ENCODE data around the gene ULK1.
"Not testable (repeated sequence)": the region's sequence is repeated elsewhere in the genome, so short reads cannot be mapped to it uniquely, and the experiment has no call there.

Gene ULK1

DNA sequence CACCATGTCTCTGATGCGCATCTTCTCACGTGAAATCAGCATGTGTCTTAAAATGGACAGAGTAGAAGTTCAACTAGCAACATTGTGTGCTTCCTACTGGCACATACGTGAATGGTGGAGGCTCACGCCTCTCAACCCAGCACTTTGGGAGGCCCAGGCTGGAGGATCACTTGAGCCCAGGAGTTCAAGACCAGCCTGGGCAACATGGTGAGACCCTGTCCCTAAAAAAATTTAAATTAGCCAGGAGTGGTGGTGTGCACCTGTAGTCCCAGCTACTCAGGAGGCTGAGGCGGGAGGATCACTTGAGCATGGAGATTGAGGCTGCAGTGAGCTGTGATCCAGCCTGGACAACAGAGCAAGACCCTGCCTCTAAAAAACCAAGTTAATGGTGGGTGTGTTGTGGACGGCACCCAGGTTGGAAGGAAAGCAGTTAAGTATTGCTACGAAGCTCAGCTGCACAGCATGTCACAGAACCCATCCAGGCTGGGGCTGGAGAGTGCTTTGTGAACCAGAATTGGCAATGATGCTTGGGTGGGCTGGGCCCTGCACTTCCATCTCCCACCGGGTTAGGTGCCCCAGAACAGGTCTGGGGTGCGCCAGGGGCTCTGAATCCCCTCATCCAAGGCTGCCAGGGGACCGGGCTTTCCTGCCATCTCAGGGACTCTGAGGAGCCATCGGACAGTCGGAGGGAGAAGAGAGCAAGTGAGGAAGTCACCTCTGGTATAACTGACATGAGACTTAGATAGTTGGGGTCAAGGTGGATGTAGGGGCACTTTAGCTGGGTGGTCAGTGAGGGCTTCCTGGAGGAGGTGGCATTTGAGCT, 33.0 kb upstream of the ULK1 start:
- no peak for DNase-seq (ENCODE audit: low read depth in 1 of 2, low spot score in 1 of 2)

DNA sequence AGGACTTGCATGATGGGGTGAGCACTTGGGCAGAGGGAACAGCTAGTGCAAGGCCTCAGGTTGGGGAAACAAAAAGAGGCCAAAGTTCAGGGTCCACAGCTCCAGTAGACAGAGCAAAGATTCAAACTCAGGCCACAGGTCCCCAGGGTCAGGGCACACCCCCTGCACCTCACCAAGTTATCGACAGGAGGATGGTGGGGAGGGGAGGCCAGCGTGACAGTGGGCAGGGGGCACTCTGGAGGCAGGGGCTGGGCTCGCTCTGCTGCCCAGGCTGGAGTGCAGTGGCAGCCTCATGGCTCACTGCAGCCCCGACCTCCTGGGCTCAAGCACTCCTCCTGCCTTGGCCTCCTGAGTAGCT, 32.4 kb upstream of the ULK1 start:
- no peak for DNase-seq (ENCODE audit: low read depth in 1 of 2, low spot score in 1 of 2)

DNA sequence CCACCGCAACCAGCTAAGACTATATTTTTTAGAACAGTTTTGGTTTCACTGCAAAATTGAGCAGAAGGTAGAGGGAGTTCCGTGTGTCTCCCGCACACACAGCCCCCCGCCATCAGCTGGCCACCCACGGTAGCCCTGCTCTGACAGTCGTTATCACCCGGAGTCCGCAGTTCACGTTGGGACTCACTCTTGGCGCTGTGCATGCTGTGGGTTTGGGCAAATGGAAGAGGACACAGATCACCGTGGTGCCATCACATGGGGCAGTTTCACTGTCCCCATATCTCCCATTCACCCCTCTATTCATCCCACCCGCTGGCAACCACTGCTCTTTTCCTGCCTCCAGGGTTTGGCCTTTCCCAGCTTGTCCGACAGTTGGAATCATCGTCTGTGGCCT, 31.8 kb upstream of the ULK1 start:
- no peak for DNase-seq (ENCODE audit: low read depth in 1 of 2, low spot score in 1 of 2)

DNA sequence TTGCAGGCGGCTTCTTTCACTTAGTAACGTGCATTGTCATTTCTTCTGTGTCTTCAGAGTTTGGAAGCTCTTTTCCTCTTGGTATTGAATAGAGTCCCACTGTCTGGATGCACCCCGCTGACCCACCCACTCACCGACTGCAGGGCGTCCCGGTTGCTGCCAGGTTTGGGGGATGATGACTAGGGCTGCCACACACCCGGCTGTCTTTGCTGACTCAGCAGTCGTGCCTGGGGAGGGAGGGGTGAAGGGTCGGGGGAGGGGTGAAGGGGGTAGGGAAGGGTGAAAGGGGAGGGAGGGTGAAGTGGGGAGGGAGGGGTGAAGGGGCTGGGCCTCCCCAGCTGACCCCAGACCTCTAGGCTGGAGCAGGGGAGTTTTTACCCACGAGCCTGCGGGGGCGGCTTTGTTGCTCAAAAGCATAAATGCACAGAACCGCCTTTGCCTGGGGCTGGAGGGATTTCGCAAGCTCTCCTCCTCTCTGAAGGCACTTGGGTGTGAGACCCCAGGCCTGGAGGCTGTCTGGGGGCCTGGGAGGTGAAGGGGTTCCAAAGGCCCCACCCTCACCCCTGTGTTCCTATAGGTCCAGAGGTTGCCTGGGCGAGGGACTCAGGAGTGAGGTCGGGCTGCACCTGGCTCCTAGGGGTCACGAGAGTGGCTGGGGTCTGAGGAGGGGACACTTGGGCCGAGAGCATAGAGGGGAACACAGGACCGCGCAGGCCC, 31.3 kb upstream of the ULK1 start:
- no peak for DNase-seq (ENCODE audit: low read depth in 1 of 2, low spot score in 1 of 2)

DNA sequence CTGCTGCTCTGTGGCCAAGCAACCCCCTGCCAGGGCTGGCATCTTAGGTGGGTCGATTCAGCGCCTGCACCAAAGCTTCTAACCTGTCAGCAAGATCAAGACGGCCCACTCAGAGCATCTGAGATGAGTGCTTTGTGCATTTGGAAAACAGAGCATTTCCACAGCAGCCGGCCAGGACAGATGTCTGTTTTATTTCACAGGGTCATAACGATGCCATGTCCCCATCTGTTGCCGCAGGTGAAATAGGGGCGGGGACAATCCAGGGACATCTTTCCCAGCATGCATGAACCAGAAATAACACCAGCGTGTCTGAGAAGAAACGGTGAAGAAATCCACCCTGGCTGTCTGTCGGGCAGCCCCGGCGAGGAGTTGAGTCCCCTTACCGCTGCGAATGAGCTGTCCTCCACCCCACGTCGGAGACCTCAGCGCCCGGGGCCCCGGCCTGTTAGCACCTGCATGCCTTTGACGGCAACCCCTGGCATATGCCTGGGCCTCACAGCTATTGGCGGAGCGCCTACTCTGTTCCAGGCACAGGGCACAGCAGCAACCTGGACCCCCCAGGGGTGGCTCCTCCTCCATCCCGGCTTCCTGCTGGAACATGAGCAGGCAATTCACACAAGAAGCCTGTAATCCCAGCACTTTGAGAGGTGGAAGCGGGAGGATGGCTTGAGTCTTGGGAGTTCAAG, 30.6 kb upstream of the ULK1 start:
- no peak for DNase-seq (ENCODE audit: low read depth in 1 of 2, low spot score in 1 of 2)

DNA sequence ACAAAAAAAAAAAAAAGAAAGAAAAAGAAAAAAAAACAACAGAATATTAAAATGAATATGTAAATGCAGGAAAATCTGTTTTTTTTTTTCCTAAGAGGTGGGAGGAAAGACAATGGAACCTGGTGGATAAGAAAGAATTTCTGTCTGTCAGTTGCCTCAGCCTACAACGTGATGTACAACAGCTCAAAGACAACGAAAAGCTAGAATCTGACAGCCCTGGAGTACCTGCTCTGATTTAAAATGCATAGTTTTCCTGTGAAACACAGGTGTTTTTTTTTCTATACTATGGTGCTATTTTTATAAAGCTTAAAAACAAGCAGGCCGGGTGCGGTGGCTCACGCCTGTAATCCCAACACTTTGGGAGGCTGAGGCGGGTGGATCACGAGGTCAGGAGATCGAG, 30.0 kb upstream of the ULK1 start:
- no peak for DNase-seq (ENCODE audit: low read depth in 1 of 2, low spot score in 1 of 2)

DNA sequence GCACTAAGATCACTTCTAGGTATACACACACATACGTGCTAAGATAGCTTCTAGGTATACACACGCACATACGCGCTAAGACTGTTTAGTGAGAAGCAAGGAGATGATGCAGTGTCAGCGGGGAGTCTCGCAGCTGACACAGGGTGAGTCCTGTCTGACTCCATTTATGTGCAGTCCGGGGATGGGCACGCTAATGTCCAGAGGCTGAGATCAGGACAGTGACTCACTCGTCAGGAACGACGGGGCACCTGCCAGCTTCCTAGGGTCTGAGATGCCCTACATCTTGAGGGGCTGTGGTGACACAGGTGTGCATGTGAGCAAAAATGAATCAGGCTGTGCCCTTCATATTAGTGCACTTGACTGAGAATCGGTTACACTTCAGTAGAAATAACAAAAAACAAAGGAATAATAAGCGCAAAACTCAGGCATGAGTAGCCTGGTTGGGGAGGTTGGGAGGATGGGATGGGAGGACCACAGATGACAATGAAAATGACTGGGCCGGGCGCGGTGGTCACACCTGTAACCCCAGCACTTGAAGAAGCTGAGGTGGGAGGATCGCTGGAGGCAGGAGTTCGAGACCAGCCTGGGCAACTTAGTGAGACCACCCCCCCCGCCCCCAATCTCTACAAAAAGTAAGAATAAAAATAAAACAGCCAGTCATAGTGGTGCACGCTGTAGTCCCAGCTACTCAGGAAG, 29.1 kb upstream of the ULK1 start:
- DNase-seq (ENCODE audit: low read depth in 1 of 2, low spot score in 1 of 2) = no peak

DNA sequence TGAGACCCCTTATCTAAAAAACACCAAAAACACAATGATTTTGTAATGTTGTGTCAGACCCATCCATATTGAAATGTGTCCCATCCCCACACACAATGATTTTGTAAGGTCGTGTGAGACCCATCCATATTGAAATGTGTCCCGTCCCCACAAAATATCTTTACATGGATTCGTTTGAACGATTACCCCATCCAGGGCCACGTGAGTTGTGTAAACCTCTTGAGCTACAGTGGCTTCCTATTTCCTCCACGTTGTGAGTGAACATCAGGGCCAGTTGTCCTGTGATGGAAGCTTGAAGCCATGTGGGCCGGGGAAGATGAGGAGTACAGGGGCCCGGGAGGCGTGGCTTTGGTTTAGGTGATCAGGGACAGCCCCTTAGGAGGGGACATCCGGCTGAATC, 27.0 kb upstream of the ULK1 start:
- no peak for DNase-seq (ENCODE audit: low read depth in 1 of 2, low spot score in 1 of 2)

DNA sequence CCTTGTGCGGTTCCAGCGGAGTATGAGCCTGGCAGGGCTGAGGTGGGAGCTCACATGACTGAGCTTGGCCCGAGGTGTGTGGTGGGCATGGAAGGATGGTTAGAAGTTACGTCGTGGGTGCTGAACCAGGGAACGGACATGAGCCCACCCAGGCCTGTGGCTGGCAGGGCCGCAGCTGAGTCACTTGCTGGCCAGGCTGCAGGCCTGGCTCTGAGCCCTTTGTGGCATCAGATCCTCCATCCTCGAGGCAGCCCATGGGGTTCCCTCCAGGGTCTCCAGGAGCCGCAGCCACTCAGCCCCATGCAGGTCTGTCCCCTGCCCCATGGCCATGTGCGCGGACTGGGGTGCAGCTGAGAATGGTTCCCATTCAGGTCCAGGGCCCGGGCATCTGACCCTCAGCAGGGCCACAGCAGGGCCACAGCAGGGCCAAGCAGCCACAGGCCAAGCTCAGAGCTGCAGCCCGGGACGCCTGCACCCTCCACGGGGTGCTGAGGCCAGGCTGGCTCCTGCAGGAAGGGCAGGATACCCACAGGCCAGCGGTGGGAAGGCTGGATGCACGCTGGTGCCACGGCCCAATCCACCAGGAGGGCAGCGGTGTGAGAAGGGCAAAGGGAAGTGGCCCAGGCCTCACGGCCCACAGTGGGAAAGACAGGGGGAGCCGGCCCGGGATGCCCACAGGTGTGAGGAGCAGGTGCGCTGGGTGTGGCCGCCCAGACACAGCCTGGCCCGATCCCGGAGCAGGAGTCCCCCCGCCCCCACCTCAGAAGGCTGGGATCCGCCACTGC, 26.3 kb upstream of the ULK1 start:
- DNase-seq (ENCODE audit: low read depth in 1 of 2, low spot score in 1 of 2) = no peak

DNA sequence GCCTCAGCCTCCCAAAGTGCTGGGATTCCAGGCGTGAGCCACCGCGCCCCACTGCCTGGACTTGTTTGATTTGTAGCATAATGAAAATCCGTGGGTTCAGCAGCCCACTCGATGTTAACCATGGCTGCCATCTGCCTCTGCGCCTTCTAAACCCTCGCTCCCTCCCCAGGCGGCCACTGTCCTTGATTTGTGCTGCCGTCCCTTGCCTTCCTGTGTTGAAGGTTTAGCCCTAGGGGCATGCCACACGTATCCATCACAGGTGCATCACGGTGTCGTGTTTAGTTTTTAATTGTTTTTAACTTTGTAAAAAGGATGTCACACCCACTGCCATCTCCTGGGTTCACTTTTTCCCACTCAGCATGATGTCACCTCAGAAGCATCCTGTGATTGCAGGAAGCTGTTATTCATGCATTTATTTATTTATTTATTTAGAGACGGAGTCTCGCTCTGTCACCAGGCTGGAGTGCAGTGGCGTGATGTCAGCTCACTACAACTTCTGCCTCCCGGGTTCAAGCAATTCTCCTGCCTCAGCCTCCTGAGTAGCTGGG, 24.5 kb upstream of the ULK1 start:
- no peak for DNase-seq (ENCODE audit: low read depth in 1 of 2, low spot score in 1 of 2)

DNA sequence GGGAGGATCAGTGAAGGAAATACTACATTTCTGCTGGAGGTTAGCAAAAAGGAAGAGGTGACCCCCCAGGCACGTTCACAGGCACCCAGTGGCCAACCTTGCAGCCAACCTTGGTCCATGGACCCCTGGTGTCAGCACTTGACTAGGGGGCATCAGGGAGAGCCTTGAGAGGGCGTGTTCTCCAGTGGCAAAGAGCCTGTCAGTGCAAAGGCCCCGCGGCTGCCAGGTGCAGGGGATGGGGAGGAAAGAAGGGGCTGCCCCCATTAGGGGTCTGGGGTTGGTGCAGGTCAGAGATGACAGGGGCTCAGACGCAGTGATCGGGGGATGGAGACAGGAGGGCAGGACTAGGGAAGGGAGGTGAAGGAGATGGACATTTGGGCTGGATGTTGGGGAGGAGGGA, 22.7 kb upstream of the ULK1 start:
- no peak for DNase-seq (ENCODE audit: low read depth in 1 of 2, low spot score in 1 of 2)

DNA sequence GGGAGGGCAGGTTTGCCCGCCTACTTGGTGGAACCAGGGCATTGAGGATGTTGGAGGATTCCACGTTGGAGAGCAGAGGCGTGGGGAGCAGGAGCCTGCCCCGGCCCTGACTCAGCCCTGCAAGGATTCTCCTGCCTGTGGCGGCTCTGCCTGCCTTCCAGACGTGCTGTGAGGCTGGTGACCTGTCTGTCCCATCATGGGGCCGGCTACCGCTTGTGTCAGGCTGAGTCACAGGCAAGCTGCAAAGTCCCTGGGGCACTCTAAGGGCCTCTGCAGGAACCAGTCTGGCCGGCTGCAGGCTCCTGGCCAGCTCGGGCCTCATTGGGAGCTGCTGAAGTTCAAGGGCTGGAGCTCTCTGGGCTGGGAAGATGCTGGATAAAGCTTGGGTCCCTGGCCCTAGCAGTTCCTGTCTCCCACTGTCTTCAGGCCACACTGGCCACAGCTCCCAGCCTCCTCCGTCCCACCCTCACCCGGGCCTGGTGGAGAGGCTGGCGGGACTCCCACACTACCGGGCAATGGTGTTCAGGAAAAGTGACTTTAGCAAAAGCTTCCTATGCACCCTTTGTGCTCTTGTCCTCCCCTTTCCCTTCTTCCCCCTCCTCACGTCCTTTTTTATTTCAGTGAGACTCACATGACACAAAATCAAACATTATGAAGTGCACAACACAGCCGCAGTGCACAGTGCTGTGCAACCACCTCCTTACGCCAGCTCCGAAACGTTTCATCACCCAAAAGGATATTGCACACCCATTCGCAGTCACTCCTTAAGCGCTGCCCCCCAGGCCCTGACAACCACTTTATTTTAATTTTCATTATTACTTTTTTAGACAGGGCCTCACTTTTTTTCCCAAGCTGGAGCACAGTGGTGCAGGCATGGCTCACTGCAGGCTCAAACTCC, 22.0 kb upstream of the ULK1 start:
- no peak for DNase-seq (ENCODE audit: low read depth in 1 of 2, low spot score in 1 of 2)

DNA sequence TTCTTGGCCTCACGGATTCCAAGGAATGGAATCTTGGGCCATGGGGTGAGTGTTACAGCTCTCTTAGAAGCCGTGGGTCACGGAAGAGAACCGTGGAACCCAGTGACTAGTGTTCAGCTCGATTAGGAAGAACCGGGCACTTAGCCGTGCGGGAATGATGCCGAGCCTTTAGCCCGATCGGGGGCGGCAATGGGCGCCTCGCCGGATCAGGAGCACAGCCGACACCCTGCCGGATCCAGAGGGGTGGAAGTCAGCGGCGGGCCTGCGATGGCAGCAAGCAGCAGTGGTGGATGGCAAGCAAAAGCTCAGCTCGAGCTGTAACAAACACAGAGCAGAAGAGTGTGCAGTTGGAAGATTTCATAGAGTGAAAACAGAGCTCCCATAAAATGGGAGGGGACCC, 21.1 kb upstream of the ULK1 start:
- DNase-seq (ENCODE audit: low read depth in 1 of 2, low spot score in 1 of 2) = no peak

DNA sequence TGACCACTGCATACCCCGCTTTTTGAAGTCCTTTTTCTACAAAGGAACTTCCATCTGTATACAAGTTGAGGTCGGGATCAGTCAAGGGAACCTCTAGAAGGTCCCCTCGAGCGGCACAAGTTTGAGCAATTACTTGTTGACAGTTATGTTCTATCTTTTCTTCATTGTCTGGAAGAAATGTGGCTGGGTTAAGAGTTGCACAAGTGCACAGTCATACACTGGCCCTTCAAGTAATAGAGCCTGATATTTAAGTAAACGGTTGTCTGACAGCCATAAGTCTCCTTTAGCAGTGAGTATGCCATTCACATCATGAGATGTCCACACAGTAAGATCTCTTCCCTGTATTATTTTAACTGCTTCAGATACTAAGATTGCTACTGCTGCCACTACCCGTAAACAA, 19.4 kb upstream of the ULK1 start:
- not testable (repeated sequence) for DNase-seq (ENCODE audit: low read depth in 1 of 2, low spot score in 1 of 2)

DNA sequence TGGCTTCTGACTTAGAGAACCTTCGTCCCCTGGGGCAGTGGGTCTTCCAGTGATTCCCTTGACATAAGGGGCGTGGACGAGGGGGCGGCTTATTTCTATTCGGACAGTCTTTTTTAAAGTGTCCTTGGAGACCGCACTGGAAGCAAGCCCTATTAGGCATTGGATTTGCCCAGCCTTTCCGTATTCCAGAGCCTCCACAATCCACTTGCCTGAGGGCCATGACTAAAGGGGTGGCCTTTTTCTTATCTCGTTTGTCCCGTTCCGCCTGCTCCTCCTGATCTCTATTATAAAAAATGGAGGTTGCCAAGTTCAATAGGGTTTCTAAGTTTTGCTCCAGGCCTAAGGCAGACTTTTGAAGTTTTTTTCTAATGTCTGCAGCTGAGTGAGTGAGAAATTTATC, 17.2 kb upstream of the ULK1 start:
- not testable (repeated sequence) for DNase-seq (ENCODE audit: low read depth in 1 of 2, low spot score in 1 of 2)

DNA sequence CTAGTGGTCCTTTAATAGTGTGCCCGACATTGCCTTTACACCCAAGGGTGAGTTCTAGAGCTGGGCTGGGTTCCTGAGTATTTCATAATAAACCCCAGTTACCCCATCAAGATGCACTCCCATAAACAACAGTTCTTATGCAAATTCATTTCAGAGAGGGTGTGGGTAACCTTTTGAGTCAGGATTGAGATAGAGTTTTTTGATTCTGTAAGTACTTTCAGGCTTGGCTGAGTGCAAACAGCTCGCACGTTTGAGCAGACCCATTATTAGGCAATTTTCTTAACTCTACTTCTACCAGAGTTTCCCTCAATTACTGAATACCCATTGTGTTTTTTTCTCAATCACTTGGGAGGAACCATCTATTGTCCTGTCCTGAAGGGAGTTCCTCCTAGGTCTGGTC, 16.0 kb upstream of the ULK1 start:
- DNase-seq (ENCODE audit: low read depth in 1 of 2, low spot score in 1 of 2) = not testable (repeated sequence)

DNA sequence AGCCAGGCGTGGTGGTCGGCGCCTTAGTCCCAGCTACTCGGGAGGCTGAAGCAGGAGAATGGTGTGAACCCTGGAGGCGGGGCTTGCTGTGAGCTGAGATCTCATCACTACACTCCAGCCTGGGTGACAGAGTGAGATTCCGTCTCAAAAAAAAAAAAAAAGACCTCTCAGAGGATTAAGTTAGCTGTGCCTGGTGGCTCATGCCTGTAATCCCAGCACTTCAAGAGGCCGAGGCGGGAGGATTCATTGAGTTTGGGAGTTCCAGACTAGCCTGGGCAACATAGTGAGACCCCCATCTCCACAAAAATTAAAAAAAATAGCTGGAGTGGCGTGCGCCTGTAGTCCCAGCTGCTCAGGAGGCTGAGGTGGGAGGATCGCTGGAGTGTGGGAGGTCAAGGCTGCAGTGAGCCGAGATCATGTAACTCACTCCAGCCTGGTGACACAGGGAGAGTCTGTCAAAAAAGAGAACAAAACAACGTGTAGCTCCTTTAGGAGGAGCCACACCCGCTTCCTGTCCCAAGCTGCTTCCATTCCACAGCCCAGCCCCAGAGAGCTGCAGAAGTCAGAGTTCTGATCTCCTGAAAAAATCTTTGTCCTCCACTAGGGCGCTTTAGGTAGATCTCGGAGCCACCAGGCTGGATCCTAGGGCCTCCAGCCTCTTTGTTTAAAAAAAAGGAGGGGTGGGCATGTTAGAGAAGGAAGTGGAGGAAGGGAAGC, 11.5 kb upstream of the ULK1 start:
- DNase-seq (ENCODE audit: low read depth in 1 of 2, low spot score in 1 of 2) = no peak

DNA sequence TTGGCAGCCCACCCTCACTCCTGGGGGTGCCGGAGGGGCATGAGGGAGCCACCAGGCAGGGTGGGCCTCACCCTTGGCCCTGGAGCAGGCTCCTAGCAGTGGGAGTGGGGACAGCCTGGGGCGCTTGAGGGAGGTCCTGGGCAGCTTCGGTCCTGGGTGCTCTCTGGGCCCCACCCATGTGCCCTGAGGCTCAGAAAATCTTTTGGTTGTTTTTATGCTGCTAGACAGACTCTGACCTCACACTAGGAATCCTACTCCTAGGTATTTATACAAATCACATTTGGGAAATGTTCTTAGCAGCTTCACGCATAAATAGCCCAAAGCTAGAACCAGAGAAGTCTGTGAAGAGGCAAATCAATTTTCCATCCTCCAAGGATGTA, 10.9 kb upstream of the ULK1 start:
- DNase-seq (ENCODE audit: low read depth in 1 of 2, low spot score in 1 of 2) = no peak

DNA sequence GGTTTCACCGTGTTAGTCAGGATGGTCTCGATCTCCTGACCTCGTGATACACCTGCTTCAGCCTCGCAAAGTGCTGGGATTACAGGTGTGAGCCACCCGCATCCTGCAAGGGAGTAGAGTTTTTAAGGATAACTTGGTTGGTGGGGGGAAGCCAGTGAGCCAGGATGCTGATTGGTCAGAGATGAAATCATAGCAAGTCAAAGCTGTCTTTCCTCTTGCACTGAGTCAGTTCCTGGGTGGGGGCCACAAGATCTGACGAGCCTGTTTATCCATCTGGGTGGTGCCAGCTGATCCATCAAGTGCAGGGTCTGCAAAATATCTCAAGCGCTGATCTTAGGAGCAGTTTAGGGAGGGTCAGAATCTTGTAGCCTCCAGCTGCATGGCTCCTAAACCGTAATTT, 9.3 kb upstream of the ULK1 start:
- DNase-seq (ENCODE audit: low read depth in 1 of 2, low spot score in 1 of 2) = not testable (repeated sequence)

Data from activated CD4-positive, alpha-beta T cell treated with anti-CD3 and anti-CD28 coated beads, Interleukin-2, amount 50 U/mL, for 24 hours (primary cell).